ENCODE data around the gene SRRT.
"Not testable (repeated sequence)": the region's sequence is repeated elsewhere in the genome, so short reads cannot be mapped to it uniquely, and the experiment has no call there.

Gene SRRT

GRCh38 chr7:100936167-100936566 is 61.3 kb downstream of the SRRT start:
- not testable (repeated sequence) for DNase-seq (ENCODE audit: low read depth)
